OCI-M1 (cell line): ENCODE measurements around the gene LNX1.

Experiments
- DNase-seq: peaks from one replicate; lab custom pipeline; 2025; lab: John Stamatoyannopoulos, UW

The LNX1 gene

GRCh38 chr4:53535567-53535966 lies 55.7 kb downstream of the LNX1 start:
- DNase-seq = no peak

DNA sequence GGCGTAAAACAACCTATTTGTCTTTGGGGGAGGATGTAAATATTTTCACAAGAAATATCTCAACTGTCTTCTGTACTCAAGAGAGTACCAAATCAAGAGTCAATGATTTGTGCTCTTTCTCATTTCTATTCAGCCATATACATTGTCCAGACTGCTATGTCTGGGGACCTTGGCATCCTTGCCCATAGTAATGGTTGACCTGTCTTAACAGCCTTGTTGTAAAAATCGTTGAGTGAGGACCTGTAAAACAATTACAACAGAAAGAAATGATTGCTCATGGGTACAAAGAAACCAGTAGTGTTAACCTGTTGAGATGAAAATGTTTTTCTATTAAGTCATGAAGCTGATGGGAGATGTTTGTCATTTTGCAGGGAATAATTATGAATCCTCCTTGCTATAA lies 56.6 kb downstream of the LNX1 start:
- no peak for DNase-seq

DNA sequence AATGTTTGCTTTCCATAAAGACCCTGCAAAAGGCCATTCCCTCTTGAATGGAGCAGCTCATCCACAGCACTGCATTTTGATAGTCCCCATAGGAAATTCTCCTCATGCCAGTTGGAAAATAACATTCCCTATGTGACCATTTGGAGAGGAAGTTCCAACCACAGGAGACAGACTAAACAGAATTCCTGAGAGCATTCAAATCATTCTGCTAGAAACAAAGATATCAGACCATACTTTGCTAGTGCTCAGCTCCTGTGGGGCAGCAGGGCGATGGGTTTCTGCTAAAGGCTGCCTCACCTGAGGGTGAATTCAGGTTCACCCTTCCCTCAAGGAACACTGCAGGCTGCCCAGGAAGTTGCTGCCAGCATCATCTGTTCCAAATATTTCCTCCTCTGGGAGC lies 58.8 kb downstream of the LNX1 start:
- DNase-seq = no peak

DNA sequence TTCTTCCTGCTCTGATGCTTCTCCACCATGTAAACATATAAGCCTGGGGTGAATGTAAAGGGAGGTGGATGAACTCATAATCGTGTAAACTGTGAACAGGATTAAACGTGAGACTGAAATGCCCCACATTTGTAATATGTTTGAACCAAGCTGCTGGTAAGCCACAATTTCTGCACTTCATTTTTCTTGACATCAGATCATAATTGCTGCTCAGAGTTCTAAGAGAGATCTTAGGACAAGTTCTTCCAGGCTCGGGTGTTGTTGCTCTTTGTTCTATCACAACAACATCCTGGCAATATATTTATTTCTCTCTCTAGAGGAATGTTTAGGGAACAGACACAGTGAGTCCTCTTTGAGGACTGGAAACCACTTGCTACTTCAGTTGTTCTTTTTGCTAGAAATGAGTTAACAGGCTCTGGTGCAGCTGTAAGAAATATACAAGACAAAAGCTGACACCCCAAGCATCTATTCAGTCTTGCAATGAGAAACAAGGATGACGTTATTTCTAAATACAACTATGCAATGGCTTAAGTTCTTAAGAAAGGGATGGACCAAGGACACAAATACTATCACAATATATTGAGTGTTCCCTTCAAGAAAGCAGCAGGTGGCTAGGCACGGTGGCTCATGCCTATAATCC lies 59.6 kb downstream of the LNX1 start:
- no peak for DNase-seq

GRCh38 chr4:53529025-53529424 lies 62.3 kb downstream of the LNX1 start:
- no peak for DNase-seq

- no peak for DNase-seq
Measured at GRCh38 chr4:53527930-53528329, 63.4 kb downstream of the LNX1 start.

DNA sequence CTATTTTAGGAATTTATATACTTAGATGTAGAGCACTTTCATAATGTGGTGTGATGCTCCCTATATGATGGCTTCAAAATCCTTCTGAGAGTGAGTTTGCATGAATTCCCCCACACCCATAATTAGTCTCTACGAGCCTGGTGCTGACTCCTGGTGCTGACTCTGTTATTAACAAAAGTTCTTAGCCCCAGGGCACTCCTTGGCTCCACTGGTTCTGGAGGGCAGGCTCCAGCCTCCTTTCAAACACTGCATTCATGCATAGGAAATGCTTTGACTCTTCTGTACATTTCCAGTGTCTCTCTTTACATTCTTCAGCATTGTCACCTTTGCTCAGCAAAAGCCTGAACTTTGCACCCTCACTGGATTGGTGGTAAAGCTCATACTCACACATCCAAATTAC lies 64.0 kb downstream of the LNX1 start:
- no peak for DNase-seq

DNA sequence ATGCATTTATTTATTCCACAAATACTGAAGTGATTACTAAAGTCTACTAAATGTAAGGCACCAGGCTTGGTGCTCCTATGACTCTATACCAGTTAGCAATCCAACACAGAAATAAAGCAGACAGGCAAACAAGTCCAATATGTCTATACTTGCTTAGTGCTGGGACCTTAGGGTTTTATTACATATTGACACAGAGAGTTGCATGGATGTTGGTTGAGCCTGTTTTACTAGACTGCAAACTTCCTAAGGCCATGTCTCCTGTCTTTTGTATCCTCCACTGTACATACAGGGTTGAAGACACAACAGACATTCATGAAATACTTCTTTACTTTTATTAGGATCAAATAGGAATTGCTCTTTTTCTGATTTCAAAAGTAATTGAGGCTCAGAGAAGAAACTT lies 69.0 kb downstream of the LNX1 start:
- no peak for DNase-seq

DNA sequence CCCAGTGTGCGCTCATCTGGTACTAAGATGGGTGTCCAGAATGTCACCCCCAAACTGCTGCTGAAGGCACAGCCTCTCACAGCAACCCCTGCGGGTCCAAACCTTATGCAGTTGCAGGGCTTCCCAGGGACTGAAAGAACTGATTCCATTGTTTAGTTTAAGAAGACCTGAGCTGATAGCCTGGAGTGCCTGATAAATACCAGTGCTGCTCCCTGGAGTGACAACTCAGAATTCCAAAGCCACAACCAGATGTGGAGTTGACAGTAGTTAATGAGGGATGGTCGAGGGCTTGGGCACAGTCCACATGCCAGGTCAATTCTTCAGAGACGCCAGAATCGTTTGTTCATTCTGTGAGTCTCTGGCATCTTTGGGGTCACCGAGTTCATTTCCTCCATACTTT lies 71.2 kb downstream of the LNX1 start:
- no peak for DNase-seq

- DNase-seq = no peak
Measured at GRCh38 chr4:53518807-53519206, 72.5 kb downstream of the LNX1 start.

DNA sequence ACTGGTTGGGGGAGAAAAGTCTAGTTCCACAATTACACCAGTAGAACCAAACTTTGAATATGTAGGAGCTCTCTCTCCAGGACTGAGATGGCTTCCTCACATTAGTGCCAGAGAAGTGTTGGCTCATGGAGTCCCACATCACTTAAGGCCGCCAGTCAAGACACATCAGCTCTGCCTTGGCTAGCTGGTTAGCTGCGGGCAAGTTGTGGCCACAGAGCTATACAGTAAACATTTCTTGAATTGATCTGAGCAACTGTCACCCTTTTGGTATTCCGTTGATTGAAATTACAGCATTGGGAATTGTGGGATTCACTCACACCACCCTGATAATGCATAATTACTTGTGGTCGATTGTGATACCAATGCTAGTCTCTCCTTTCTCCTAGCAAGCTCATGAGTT lies 76.2 kb downstream of the LNX1 start:
- no peak for DNase-seq

GRCh38 chr4:53514509-53514908 lies 76.8 kb downstream of the LNX1 start:
- no peak for DNase-seq

GRCh38 chr4:53512608-53513007 lies 78.7 kb downstream of the LNX1 start:
- no peak for DNase-seq

GRCh38 chr4:53511014-53511413 lies 80.3 kb downstream of the LNX1 start:
- DNase-seq = no peak

GRCh38 chr4:53510321-53510720 lies 81.0 kb downstream of the LNX1 start:
- DNase-seq = no peak

- DNase-seq = peak; percentile 29
Measured at GRCh38 chr4:53508446-53508845, 82.8 kb downstream of the LNX1 start.

DNA sequence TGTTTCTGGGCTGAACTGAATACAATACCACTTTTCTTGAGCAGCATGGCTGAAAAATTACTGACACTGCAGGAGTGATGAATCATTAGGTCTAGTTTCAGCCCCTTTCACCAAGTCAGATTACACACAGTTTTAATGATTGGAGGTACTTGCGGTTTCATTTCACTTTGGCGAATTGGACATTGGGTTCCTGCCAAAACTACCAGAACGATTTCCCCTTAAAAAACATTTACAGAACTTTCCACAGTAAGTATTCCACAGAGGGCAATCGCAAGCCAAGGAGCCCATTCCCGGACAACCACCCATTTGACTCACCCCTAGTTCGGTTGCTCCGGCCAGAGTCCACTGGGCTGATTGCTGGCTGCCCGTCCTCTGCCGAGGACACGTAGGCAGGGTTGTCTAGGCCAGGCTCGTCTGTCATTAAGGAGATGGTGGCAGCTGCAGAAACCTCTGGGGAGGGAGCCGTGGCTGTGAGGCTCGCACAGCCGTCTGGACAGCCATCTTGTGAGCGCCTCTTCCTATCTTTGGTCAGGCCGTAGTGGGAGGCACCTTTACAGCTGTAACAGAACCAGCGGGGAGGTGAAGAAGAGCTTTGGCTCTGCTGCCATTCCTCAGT lies 83.5 kb downstream of the LNX1 start:
- DNase-seq = no peak

GRCh38 chr4:53507058-53507457 lies 84.2 kb downstream of the LNX1 start:
- no peak for DNase-seq

DNA sequence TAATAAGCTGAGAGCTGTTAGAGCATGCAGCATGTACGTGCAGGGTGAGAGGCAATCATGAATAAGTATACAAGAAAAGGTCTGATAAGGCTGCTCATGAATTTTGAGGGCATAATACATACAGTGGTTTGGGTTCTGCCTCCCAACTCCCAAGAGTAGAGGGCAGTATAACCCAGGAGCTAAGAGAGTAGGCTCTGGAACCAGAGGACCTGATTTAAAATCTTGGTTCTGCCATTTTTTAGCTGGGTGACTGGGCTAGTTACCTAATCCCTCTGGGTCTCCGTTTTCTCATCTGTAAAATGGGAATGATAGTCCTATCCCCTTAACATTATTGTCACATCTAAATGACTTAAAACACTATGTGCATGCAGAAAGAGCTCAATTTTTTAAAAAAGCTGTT lies 85.3 kb downstream of the LNX1 start:
- DNase-seq = no peak

GRCh38 chr4:53502094-53502493 lies 89.2 kb downstream of the LNX1 start:
- DNase-seq = no peak

GRCh38 chr4:53501561-53501960 lies 89.7 kb downstream of the LNX1 start:
- no peak for DNase-seq

DNA sequence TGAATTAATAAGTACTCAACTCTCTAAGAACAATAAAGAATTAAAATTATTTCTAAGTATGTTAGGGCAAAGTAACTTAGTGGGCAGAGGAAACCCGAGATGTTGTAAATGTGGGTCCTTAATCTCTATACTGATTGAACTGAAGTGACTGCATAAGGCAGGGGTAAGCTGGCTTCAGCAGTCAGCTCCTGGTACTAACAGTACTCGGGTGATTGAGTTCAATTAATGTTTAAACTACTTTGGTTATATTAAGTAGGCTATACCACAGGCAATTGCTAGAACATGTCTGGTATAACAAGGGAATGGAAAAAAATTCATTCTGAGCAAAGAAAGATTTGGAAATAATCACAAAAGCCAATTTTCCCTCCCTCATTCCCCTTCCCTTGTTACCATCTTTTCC lies 90.7 kb downstream of the LNX1 start:
- no peak for DNase-seq

- no peak for DNase-seq
Measured at GRCh38 chr4:53499791-53500190, 91.5 kb downstream of the LNX1 start.

DNA sequence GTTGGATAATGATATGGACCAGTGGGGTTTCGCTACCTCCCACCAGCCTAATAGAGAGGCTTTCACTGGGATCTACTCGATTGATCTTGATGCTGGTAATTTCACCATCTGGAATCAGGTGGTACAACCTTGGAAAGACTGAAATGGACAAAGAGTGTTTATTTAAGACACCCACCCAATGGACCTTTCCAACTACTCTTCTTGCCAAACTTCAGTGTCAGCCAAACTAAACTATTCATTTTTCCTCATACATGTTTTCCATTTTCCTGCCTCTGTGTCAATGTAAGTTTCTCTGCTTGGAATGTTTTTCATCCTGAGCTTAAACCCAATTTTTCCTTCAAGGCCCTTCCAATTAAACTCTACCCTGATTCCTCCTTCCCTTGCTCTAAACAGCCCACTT lies 92.6 kb downstream of the LNX1 start:
- no peak for DNase-seq
